ENCODE results near the gene STRN3.

STRN3 gene

GRCh38 chr14:30889244-30889594 is 137.0 kb downstream of the STRN3 start:
- intact Hi-C loops (cut with DNase I) = no loop called here
- DNase-seq = no peak

GRCh38 chr14:30888480-30889243 is 137.5 kb downstream of the STRN3 start:
- DNase-seq = no peak
- intact Hi-C loops (cut with DNase I) = no loop called here

GRCh38 chr14:30885840-30886740 is 140.1 kb downstream of the STRN3 start:
- intact Hi-C loops (cut with DNase I) = no loop called here
- DNase-seq = no peak

- DNase-seq = no peak
- intact Hi-C loops (cut with DNase I) = no loop called here
Measured at GRCh38 chr14:30884901-30885300, 141.3 kb downstream of the STRN3 start.

GRCh38 chr14:30883508-30884294 is 142.5 kb downstream of the STRN3 start:
- intact Hi-C loops (cut with DNase I) = no loop called here
- DNase-seq = no peak

GRCh38 chr14:30882431-30882830 is 143.7 kb downstream of the STRN3 start:
- intact Hi-C loops (cut with DNase I) = no loop called here
- no peak for DNase-seq

GRCh38 chr14:30876692-30877091 is 149.5 kb downstream of the STRN3 start:
- intact Hi-C loops (cut with DNase I) = no loop called here
- peak in 6 of 42 donors; percentile 17 to 51 (median 28) for DNase-seq

- DNase-seq = peak in 9 of 42 donors; percentile 14 to 40 (median 28)
- intact Hi-C loops (cut with DNase I) = no loop called here
Measured at GRCh38 chr14:30875788-30876053, 150.5 kb downstream of the STRN3 start.

GRCh38 chr14:30874999-30875787 is 151.0 kb downstream of the STRN3 start:
- peak in 5 of 42 donors; percentile 6 to 29 (median 14) for DNase-seq

GRCh38 chr14:30874120-30874998 is 151.8 kb downstream of the STRN3 start, which contains the start of gene COCH:
Gene COCH, plus strand, starts transcription at chr14:30874559. Its CDS starts 380 bp downstream, at chr14:30874939.
- DNase-seq = peak in 41 of 42 donors; percentile 44 to 89 (median 69)
- intact Hi-C loops (cut with DNase I) = no loop called here

More at GRCh38 chr14:30874999-30875787, 151.0 kb downstream of the STRN3 start:
- intact Hi-C loops (cut with DNase I) = no loop called here

- DNase-seq = peak in 3 of 42 donors; percentile 11 to 24 (median 22)
- intact Hi-C loops (cut with DNase I) = no loop called here
Measured at GRCh38 chr14:30873308-30874119, 152.7 kb downstream of the STRN3 start.

GRCh38 chr14:30872602-30873001 is 153.6 kb downstream of the STRN3 start:
- intact Hi-C loops (cut with DNase I) = no loop called here
- DNase-seq = no peak

- intact Hi-C loops (cut with DNase I) = no loop called here
- DNase-seq = peak in 5 of 42 donors; percentile 10 to 52 (median 36)
Measured at GRCh38 chr14:30869551-30870155, 156.5 kb downstream of the STRN3 start.

- intact Hi-C loops (cut with DNase I) = no loop called here
- no peak for DNase-seq
Measured at GRCh38 chr14:30868736-30869135, 157.4 kb downstream of the STRN3 start.

- intact Hi-C loops (cut with DNase I) = no loop called here
- DNase-seq = no peak
Measured at GRCh38 chr14:30864934-30865333, 161.2 kb downstream of the STRN3 start.

GRCh38 chr14:30861200-30861599 is 165.0 kb downstream of the STRN3 start:
- intact Hi-C loops (cut with DNase I) = no loop called here
- DNase-seq = no peak
